Adrenal gland (tissue), 12 donors: Measurements from ENCODE around the gene HPSE2. TPM values are rescaled to one million over a fixed set of nuclear protein-coding genes. Genes with fewer than 3 reads are reported as not detected.

ENCODE experiments used
- DNase-seq, 7 donors: peaks; one replicate each; pipeline ENCODE4 v3.0.0-alpha.2; 2019 to 2020
- H3K27ac ChIP-seq, 5 donors: fragments of 200-600 bp; sonication (generic) in 4 of 5; 1 replicate in 3 of 5; 2 replicates in 2 of 5; pipeline versions ENCODE4 v1.5.1 to v1.8.0; 2016 to 2020; ENCODE audit warnings: mild to moderate bottlenecking in 1 of 5
- H3K27me3 ChIP-seq: fragments of 200-600 bp; 2 replicates; pipeline ENCODE4 v1.8.0; 2021
- H3K36me3 ChIP-seq, 2 donors: fragments of 200-600 bp; replicated peaks in 1 of 2; 1 replicate in 1 of 2; 2 replicates in 1 of 2; pipeline versions ENCODE4 v1.5.1 to v1.8.0; 2018 to 2022
- H3K4me1 ChIP-seq, 2 donors: fragments of 200-600 bp; replicated peaks in 1 of 2; 1 replicate in 1 of 2; 2 replicates in 1 of 2; pipeline versions ENCODE4 v1.5.1 to v1.8.0; 2018 to 2021
- H3K4me3 ChIP-seq, 4 donors: fragments of 200-600 bp; sonication (generic) in 3 of 4; one replicate each; pipeline ENCODE4 v1.5.1; 2016 to 2018
- H3K9me3 ChIP-seq, 3 donors: fragments of 200-600 bp; sonication (generic) in 1 of 3; replicated peaks in 1 of 3; 1 replicate in 2 of 3; 2 replicates in 1 of 3; pipeline versions ENCODE4 v1.5.1 to v1.8.0; 2016 to 2021
- CTCF ChIP-seq, 6 experiments: fragments of 450-650 bp in 4 of 6; fragments of 200-600 bp in 2 of 6; sonication (generic) in 1 of 6; IDR thresholded peaks; 1 replicate in 5 of 6; 2 replicates in 1 of 6; pipeline versions ENCODE4 v1.5.1 to v1.8.0; 2016 to 2021; ENCODE audit warnings: antibody characterized with exemption in 6 of 6, mild to moderate bottlenecking in 2 of 6, moderate library complexity in 1 of 6
- POLR2A ChIP-seq, 2 donors: fragments of 450-650 bp; IDR thresholded peaks; one replicate each; pipeline ENCODE4 v1.6.1; 2017; ENCODE audit warnings: antibody characterized with exemption in 2 of 2, mild to moderate bottlenecking in 2 of 2, moderate library complexity in 1 of 2
- WGBS, 4 donors: extraction: QIAGEN DNeasy Blood & Tissue Kit in 2 of 4; methylation state at CpG; one replicate each; pipeline versions ENCODE4 v1.1.5 to v1.1.7; 2013 to 2017; 5-methylcytosine and 5-hydroxymethylcytosine counted together
- intact Hi-C, 2 donors: fragments of 100-400 bp; cut with DNase I; formaldehyde crosslinking; loops; one replicate each; pipeline versions ENCODE4 v1.14.1 to v1.15.0; 2022 to 2023
- polyA plus RNA-seq, 3 donors: library from polyadenylated mRNA; stranded (reverse); fragments of 200-250 nt in 2 of 3; fragments of 350-450 nt in 1 of 3; fragmentation: Illumina TruSeq in 1 of 3; extraction: RNeasy Lipid Tissue Mini Kit (QIAGEN cat#74804) in 1 of 3; gene quantifications; one replicate each; pipeline ENCODE4 v1.2.3, GENCODE V29; 2013 to 2014
- total RNA-seq, 9 donors: library from RNA; depleted of rRNA in 4 of 9; stranded (reverse); fragments of >200 nt in 4 of 9; fragments of 120-200 nt in 1 of 9; fragmentation: NEBNext Ultra II Directional in 1 of 9; extraction: Animal tissue kit (Norgen Biotek cat#: 25700) in 1 of 9; gene quantifications; one replicate each; pipeline versions ENCODE4 v1.1.0 to v1.2.4, GENCODE V29; 2013 to 2023
- donor health status: healthy with polysubstance abuse.
- donor health status: Bipolar disorder and iron deficiency.
- donor health status: DM: yes; HTN: yes; CAD: no.
- donor health status: DM: no; HTN: no; CAD: no.
- donor health status: DM: no; HTN: no; CAD: no.
- donor health status: DM: yes; HTN: yes; CAD: no.

HPSE2 gene
- total and polyA plus RNA-seq, 12 donors = under 0.01 to 0.16 (median 0.10) TPM; not detected in 9

- no peaks in the 10 kb centered on the region for H3K36me3 ChIP-seq
- H3K9me3 ChIP-seq = no peaks in the 10 kb centered on the region
- H3K27ac ChIP-seq = no peak overlapping the region
- H3K4me3 ChIP-seq = no peak overlapping the region
- intact Hi-C loops = no loop called here
- no peak for TF ChIP-seq CTCF (IDR thresholded peaks at IDR 0.05)
- TF ChIP-seq POLR2A (IDR thresholded peaks at IDR 0.05) = no peak
- DNase-seq = no peak
- no peaks in the 10 kb centered on the region for H3K4me1 ChIP-seq
- H3K27me3 ChIP-seq = no peaks in the 10 kb centered on the region
Measured at GRCh38 chr10:98602224-98602623, 633.4 kb downstream of the HPSE2 start.

GRCh38 chr10:98599032-98599610 is 636.5 kb downstream of the HPSE2 start:
- Histone ChIP-seq H3K4me3 (no peak overlapping the region), H3K27ac (no peak overlapping the region), H3K4me1 (no peaks in the 10 kb centered on the region), H3K27me3 (no peaks in the 10 kb centered on the region), H3K36me3 (no peaks in the 10 kb centered on the region), H3K9me3 (no peaks in the 10 kb centered on the region)
- DNase-seq = no peak
- TF ChIP-seq CTCF (IDR thresholded peaks at IDR 0.05) (no peak), POLR2A (IDR thresholded peaks at IDR 0.05) (no peak)
- intact Hi-C loops = no loop called here
- 86 to 89% (median 88%) methylated on average over 4 to 6 of the region's 6 CpGs for WGBS, 4 donors

DNA sequence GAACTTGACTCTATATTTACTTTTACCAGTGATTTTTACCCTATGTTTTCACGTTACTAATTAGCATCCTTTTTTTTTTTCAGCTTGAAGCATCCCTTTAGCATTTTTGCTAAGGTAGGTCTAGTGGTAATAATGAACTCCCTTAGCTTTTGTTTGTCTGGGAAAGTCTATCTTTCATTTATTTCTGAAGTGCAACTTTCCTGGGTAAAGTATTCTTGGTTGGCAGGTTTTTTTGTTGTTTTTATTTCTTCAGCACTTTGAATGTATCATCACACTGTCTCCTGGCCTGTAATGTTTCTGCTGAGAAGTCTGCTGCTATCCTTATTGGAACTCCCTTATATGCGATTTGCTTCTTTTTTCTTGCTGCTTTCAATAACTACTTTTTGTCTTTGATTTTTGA is 639.2 kb downstream of the HPSE2 start:
- Histone ChIP-seq H3K4me1 (no peaks in the 10 kb centered on the region), H3K4me3 (no peak overlapping the region), H3K27me3 (no peaks in the 10 kb centered on the region), H3K9me3 (no peaks in the 10 kb centered on the region), H3K36me3 (no peaks in the 10 kb centered on the region), H3K27ac (no peak overlapping the region)
- 82 to 92% (median 86%) methylated on average over 2 of the region's 2 CpGs for WGBS, 4 donors
- intact Hi-C loops = no loop called here
- no peak for DNase-seq
- TF ChIP-seq POLR2A (IDR thresholded peaks at IDR 0.05) (no peak), CTCF (IDR thresholded peaks at IDR 0.05) (no peak)

GRCh38 chr10:98589691-98590090 is 646.0 kb downstream of the HPSE2 start:
- H3K27ac ChIP-seq = no peak overlapping the region
- intact Hi-C loops = no loop called here
- no peak for DNase-seq
- 63 to 81% (median 74%) methylated on average over 2 of the region's 2 CpGs for WGBS, 4 donors
- no peaks in the 10 kb centered on the region for H3K36me3 ChIP-seq
- H3K4me3 ChIP-seq = no peak overlapping the region
- H3K4me1 ChIP-seq = no peaks in the 10 kb centered on the region
- no peaks in the 10 kb centered on the region for H3K9me3 ChIP-seq
- TF ChIP-seq CTCF (IDR thresholded peaks at IDR 0.05) (no peak), POLR2A (IDR thresholded peaks at IDR 0.05) (no peak)
- H3K27me3 ChIP-seq = no peaks in the 10 kb centered on the region
